ENCODE data around the gene HCN4.

- TF ChIP-seq CTCF (conservative IDR thresholded peaks at IDR 0.05; ENCODE audit: low read length) (no peak), EZH2phosphoT487 (IDR thresholded peaks at IDR 0.05; ENCODE audit: borderline replicate concordance) (no peak)
Observed at GRCh38 chr15:73336756-73337155, 32.0 kb downstream of the HCN4 start.

All from Loucy (cell line).